Measurements from ENCODE around the gene PAFAH1B2. TPM values are rescaled to one million over a fixed set of nuclear protein-coding genes. Genes with fewer than 3 reads are reported as not detected.

Gene PAFAH1B2, protein sequence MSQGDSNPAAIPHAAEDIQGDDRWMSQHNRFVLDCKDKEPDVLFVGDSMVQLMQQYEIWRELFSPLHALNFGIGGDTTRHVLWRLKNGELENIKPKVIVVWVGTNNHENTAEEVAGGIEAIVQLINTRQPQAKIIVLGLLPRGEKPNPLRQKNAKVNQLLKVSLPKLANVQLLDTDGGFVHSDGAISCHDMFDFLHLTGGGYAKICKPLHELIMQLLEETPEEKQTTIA
- 132 and 134 TPM in 2 replicates for total RNA-seq
- long read RNA-seq, full-length matches to known transcripts, result 6 of 19 reads
- long read RNA-seq, partial matches to known transcripts, result 0 of 19 reads
- long read RNA-seq, other reads (novel, unspliced or antisense), result 13 of 19 reads

DNA sequence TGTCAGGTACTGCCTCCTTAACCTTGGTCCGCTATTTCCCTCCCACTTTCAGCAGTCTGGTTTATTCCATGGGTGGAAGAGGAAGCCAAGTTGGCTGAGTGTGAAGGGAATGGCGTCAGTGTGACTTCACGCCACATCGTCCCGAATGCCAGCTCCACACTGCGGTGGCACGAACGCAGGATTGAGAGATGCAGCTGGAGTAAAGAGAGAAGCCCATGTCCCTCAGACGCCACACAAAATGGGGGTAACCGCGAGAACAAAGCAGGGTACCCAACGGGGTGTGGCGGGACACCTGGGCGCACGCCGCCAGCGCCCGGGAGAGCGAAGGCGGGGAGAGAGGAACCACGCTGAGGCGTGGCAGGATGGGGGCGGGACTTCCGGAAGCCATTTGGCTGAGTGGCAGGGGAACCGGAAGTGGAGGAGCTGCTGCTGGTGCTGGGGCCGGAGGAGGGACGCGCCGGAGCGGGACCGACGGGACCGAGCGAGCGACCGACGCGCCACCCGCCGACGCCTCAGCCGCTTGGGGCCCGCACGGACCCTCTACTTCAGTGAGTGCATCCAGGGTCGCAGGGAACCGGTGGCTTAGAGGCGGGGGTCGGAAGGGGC, at the start of gene PAFAH1B2:
Gene PAFAH1B2 (plus strand): TSS at position 417 of the 606 bp plus-strand sequence. CDS start 8,161 bp downstream, outside the sequence.
- H3K36me3 Mint-ChIP-seq (ENCODE audit: low read depth), result peaks cover 2% of the 10 kb centered on the region
- peak; percentile 93 for DNase-seq (ENCODE audit: low read depth, low spot score)
- TF ChIP-seq, protein P1, sequence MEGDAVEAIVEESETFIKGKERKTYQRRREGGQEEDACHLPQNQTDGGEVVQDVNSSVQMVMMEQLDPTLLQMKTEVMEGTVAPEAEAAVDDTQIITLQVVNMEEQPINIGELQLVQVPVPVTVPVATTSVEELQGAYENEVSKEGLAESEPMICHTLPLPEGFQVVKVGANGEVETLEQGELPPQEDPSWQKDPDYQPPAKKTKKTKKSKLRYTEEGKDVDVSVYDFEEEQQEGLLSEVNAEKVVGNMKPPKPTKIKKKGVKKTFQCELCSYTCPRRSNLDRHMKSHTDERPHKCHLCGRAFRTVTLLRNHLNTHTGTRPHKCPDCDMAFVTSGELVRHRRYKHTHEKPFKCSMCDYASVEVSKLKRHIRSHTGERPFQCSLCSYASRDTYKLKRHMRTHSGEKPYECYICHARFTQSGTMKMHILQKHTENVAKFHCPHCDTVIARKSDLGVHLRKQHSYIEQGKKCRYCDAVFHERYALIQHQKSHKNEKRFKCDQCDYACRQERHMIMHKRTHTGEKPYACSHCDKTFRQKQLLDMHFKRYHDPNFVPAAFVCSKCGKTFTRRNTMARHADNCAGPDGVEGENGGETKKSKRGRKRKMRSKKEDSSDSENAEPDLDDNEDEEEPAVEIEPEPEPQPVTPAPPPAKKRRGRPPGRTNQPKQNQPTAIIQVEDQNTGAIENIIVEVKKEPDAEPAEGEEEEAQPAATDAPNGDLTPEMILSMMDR (conservative IDR thresholded peaks at IDR 0.05), result no peak
- H3K27me3 Mint-ChIP-seq (ENCODE audit: low read depth), result peaks cover 18% of the 10 kb centered on the region
- peak within 1 kb of the TSS; percentile 95 for H3K27ac Mint-ChIP-seq (ENCODE audit: unreplicated experiment)
- peak within 1 kb of the TSS; percentile 99 for H3K4me3 Mint-ChIP-seq
- H3K9me3 Mint-ChIP-seq, result no peaks in the 10 kb centered on the region
- H3K4me1 Mint-ChIP-seq, result peaks cover 42% of the 10 kb centered on the region

GRCh38 chr11:117094776-117095175, 49.3 kb upstream of the PAFAH1B2 start:
- Mint-ChIP-seq H3K27me3 (ENCODE audit: low read depth) (no peaks in the 10 kb centered on the region), H3K36me3 (ENCODE audit: low read depth) (peaks cover 9% of the 10 kb centered on the region), H3K4me3 (peak overlapping the region; percentile 75), H3K27ac (ENCODE audit: unreplicated experiment) (no peak overlapping the region), H3K9me3 (no peaks in the 10 kb centered on the region), H3K4me1 (peaks cover 43% of the 10 kb centered on the region)
- DNase-seq (ENCODE audit: low read depth, low spot score), result no peak
- TF ChIP-seq, protein P1 (conservative IDR thresholded peaks at IDR 0.05), result no peak

DNA sequence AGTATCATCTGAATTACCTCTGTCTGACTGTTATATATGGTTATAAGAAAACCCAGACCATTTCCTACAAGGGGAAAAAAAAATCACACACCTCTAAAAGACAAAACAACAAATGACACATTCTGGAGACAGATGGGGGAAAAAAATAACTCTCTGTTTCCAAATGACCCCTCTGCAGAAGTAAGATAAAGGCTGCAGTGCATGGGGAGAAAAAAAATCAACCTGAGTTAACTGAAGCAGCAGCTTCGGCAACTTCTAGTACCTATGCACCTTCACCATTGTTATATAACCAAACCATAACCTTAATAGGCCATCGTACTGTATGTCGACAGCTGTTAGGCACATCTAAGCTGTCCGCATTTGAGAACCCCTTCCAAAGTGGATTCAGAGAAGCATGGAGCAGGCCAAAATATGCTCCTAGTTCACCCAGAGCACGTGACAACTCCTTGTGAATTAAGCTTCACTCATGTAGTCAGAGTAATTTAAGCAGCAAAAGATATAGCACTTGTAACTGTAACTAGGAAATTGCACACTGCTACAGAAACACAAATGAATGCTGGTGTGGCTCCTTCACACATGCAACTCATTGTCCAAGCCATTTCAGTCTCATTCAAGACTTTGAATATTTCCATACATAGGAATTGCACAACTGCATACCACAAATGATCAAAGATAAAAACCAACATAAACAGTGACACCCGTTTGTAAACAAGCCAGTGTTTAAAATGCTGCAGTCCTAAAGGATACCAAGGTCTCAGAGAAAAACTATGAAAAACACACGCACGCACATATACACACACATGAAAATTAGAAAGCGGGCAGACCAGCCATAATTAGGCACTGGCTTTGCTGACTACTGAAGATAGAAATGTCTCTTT, 48.6 kb upstream of the PAFAH1B2 start:
- Mint-ChIP-seq H3K36me3 (ENCODE audit: low read depth) (peaks cover 5% of the 10 kb centered on the region), H3K27ac (ENCODE audit: unreplicated experiment) (no peak overlapping the region), H3K27me3 (ENCODE audit: low read depth) (no peaks in the 10 kb centered on the region), H3K4me1 (peaks cover 46% of the 10 kb centered on the region), H3K9me3 (no peaks in the 10 kb centered on the region), H3K4me3 (peak overlapping the region; percentile 100)
- TF ChIP-seq, protein P1 (conservative IDR thresholded peaks at IDR 0.05), result no peak
- no peak for DNase-seq (ENCODE audit: low read depth, low spot score)

- H3K27ac Mint-ChIP-seq (ENCODE audit: unreplicated experiment), result peak overlapping the region; percentile 36
Observed at GRCh38 chr11:117096201-117096991, 47.7 kb upstream of the PAFAH1B2 start.

More at GRCh38 chr11:117096201-117096991, 47.7 kb upstream of the PAFAH1B2 start:
- TF ChIP-seq, protein P1 (conservative IDR thresholded peaks at IDR 0.05), result no peak
- no peaks in the 10 kb centered on the region for H3K27me3 Mint-ChIP-seq (ENCODE audit: low read depth)
- peak; percentile 8 for DNase-seq (ENCODE audit: low read depth, low spot score)
- H3K4me1 Mint-ChIP-seq, result peaks cover 46% of the 10 kb centered on the region
- peak overlapping the region; percentile 100 for H3K4me3 Mint-ChIP-seq
- H3K9me3 Mint-ChIP-seq, result no peaks in the 10 kb centered on the region
- peaks cover 5% of the 10 kb centered on the region for H3K36me3 Mint-ChIP-seq (ENCODE audit: low read depth)
